ENCODE measurements around the gene AHR.

DNA sequence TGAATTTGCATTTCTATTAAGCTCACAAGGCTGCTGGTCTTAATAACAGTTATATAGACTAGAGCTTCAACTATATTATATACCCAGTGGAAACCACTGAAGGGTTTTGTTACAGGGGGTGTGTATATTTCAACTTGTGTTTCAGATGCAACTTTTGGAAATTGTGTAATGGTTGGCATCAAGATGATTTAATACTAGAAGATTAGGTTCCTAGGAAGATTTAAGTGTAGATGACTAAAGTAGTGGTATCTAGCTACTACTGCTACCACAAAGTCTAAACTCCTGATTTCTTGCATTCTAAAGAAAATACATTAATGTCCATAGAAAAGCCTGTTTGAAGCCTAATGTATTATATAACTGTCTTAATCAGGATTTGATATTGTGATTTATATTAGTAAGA lies 30.2 kb downstream of the AHR start:
- TF ChIP-seq CTCF (IDR thresholded peaks at IDR 0.05 in 8 of 11, conservative IDR thresholded peaks at IDR 0.05 in 3 of 11) = no peak
- no peak for TF ChIP-seq POLR2A (IDR thresholded peaks at IDR 0.05)
